Spinal cord (tissue), 10 donors: Measurements from ENCODE around the gene TESMIN. TPM values are rescaled to one million over a fixed set of nuclear protein-coding genes. Genes with fewer than 3 reads are reported as not detected.

Experiments used
- DNase-seq, 6 donors: peaks; one replicate each; pipeline versions ENCODE4 v3.0.0 to v3.0.0-alpha.2; 2013 to 2015; ENCODE audit warnings: low spot score in 6 of 6, low read depth in 4 of 6
- H3K27ac ChIP-seq: one replicate; pipeline ENCODE4 v1.5.1; 2013; ENCODE audit warnings: low read depth, low read length, control low read depth
- H3K27me3 ChIP-seq: one replicate; pipeline ENCODE4 v1.6.1; 2013; ENCODE audit warnings: low read length; ENCODE audit not compliant: control insufficient read depth, insufficient read depth
- H3K36me3 ChIP-seq: one replicate; pipeline ENCODE4 v1.6.1; 2013; ENCODE audit warnings: low read length; ENCODE audit not compliant: control insufficient read depth, insufficient read depth
- H3K4me1 ChIP-seq: one replicate; pipeline ENCODE4 v1.6.1; 2013; ENCODE audit warnings: low read length; ENCODE audit not compliant: control insufficient read depth, insufficient read depth
- H3K4me3 ChIP-seq: one replicate; pipeline ENCODE4 v1.5.1; 2013; ENCODE audit warnings: low read depth, low read length, control low read depth
- H3K9me3 ChIP-seq: one replicate; pipeline ENCODE4 v1.6.1; 2013; ENCODE audit warnings: low read length; ENCODE audit not compliant: control insufficient read depth, insufficient read depth
- WGBS: methylation state at CpG from one replicate; pipeline ENCODE4 v1.1.5; 2013; ENCODE audit warnings: missing lambda C conversion rate; ENCODE audit not compliant: insufficient coverage; 5-methylcytosine and 5-hydroxymethylcytosine counted together
- polyA plus RNA-seq, 2 donors: library from polyadenylated mRNA; unstranded; fragments of 120-200 nt; gene quantifications; one replicate each; pipeline ENCODE4 v1.2.1, GENCODE V29; 2013; ENCODE audit not compliant: insufficient read length in 2 of 2
- total RNA-seq, 2 donors: library from RNA; depleted of rRNA in 1 of 2; stranded (reverse); fragments of 120-200 nt in 1 of 2; fragments of >200 nt in 1 of 2; gene quantifications; one replicate each; pipeline versions ENCODE4 v1.2.3 to v1.2.4, GENCODE V29; 2013 to 2014
- donor health status: healthy.

The TESMIN gene
- total and polyA plus RNA-seq, 4 donors = 1.5 to 8.8 (median 5.5) TPM

GRCh38 chr11:68724293-68724692, 27.0 kb downstream of the TESMIN start:
- H3K27ac ChIP-seq = no peak overlapping the region
- no peak overlapping the region for H3K4me3 ChIP-seq
- H3K36me3 ChIP-seq = no peaks in the 10 kb centered on the region
- no peak for DNase-seq
- H3K27me3 ChIP-seq = no peaks in the 10 kb centered on the region
- no peaks in the 10 kb centered on the region for H3K4me1 ChIP-seq
- no CpG with 5 or more reads among the region's 4 CpGs for WGBS
- H3K9me3 ChIP-seq = peaks cover 2% of the 10 kb centered on the region

DNA sequence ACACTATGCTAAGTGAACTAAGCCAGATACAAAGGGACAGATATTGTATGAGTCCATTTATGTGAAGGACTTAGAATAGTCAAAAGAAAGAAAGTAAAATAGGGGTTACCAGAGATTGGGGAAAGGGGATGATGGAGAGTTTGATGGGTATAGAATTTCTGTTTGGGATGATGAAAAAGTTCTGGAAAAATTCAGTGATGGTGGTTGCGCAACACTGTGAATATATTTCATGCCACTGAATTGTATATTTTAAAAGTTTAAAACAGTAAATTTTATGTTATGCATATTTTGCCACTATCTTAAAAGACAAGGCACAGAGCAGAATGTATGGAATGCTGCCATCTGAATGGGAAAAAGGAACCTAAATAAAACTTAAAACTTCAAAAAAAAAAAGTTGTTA, 29.2 kb downstream of the TESMIN start:
- Histone ChIP-seq H3K4me3 (no peak overlapping the region), H3K27ac (no peak overlapping the region), H3K36me3 (no peaks in the 10 kb centered on the region), H3K27me3 (no peaks in the 10 kb centered on the region), H3K9me3 (peaks cover 2% of the 10 kb centered on the region), H3K4me1 (no peaks in the 10 kb centered on the region)
- no CpG with 5 or more reads among the region's 1 CpG for WGBS
- DNase-seq = no peak

GRCh38 chr11:68721075-68721474, 30.2 kb downstream of the TESMIN start:
- H3K36me3 ChIP-seq = no peaks in the 10 kb centered on the region
- peaks cover 2% of the 10 kb centered on the region for H3K9me3 ChIP-seq
- H3K27me3 ChIP-seq = no peaks in the 10 kb centered on the region
- H3K4me3 ChIP-seq = no peak overlapping the region
- no peak for DNase-seq
- WGBS = no CpG with 5 or more reads among the region's 2 CpGs
- no peak overlapping the region for H3K27ac ChIP-seq
- no peaks in the 10 kb centered on the region for H3K4me1 ChIP-seq

DNA sequence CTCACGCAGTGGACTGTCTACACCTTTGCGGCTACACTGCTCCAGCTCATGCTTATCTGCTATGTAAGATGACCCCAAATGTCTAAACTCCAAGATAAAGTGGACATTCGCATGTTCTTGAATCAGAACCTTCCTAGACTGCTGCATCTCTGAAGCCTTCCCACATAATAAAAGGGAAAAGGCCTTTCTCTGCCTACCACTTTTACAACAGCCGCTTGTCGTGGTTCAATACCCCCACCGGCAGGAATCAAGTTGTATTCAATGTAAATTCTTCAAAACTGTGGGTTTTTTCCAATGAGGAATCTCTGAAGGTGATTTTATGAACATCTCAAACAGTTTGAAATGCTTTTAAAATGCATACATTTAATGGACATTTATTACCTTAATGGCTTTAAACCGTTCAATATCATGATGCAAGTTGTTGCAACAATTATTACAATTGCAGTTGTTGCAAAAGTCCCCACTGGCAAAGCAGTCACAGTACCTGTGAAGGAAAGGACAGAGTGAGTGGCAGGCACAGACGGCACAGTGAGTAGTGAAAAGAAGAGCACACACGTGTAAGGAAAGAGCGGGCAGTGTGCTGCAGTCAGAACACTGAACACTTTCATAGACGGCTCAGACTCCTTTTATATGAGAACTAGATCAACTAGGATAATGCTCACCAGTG, 35.7 kb downstream of the TESMIN start:
- Histone ChIP-seq H3K27ac (no peak overlapping the region), H3K9me3 (peaks cover 2% of the 10 kb centered on the region), H3K36me3 (no peaks in the 10 kb centered on the region), H3K4me1 (peaks cover 7% of the 10 kb centered on the region), H3K4me3 (no peak overlapping the region), H3K27me3 (no peaks in the 10 kb centered on the region)
- no peak for DNase-seq
- WGBS = 78% methylated on average over 5 of the region's 11 CpGs

DNA sequence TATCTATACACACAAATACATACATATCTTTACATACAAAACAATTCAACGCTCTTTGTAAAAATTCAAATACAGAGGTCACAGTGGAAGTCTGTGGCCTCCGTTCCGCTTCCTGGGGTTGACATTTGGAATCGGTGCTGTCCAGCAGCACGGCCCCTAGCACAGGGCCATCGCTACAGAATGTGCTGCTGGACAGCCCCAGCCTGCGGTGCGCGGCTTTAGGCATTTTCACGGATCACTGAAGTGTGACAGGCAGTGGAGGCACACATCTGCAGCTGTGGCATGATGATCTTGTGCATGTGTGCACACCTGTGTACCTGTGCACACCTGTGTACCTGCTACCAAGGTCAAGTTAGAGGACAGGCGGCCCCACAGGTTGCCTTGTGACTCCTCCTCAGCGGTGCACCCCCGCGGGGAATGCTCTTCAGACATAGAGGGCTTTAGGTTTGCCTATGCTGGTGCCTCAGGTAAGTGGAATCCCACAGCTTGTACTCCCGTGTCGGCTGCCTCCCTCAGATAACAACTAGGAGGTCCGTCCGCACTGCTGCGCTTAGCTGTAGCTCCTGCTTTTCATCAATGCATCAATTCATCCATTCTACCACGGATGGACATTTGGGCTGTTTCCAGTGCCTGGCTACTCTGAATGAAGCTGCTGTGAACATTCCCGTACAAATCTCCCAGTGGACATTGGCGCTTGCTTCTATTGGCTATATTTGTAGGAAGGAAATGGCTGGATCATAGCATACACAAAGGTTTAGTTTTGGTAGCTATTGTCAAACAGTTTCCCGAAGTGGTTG, 37.1 kb downstream of the TESMIN start:
- Histone ChIP-seq H3K36me3 (no peaks in the 10 kb centered on the region), H3K27me3 (no peaks in the 10 kb centered on the region), H3K9me3 (no peaks in the 10 kb centered on the region), H3K4me3 (no peak overlapping the region), H3K4me1 (peaks cover 7% of the 10 kb centered on the region), H3K27ac (no peak overlapping the region)
- WGBS = 61% methylated on average over 17 of the region's 23 CpGs
- peak in 5 of 6 donors; percentile 12 to 64 (median 23) for DNase-seq

DNA sequence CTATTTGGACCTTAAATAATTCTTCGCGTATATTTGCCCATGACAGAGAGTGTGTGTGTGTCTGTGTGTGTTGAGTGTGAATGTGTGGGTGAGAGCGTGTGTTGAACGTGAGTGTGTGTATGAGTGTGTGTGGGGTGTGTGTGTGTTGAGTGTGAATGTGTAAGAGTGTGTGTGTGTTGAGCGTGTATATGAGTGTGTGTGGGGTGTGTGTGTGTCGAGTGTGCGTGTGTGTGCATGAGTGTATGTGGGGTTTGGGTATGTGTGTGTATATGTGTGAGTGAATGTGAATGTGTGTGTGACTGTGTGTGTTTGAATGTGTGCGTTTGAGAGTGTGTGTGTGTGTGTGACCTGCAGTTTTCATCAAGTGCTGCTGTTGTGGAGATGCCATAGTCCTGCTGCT, 40.2 kb downstream of the TESMIN start:
- no peak overlapping the region for H3K27ac ChIP-seq
- no peak overlapping the region for H3K4me3 ChIP-seq
- H3K4me1 ChIP-seq = peaks cover 10% of the 10 kb centered on the region
- H3K9me3 ChIP-seq = no peaks in the 10 kb centered on the region
- no peaks in the 10 kb centered on the region for H3K27me3 ChIP-seq
- WGBS = 98% methylated on average over 8 of the region's 8 CpGs
- no peaks in the 10 kb centered on the region for H3K36me3 ChIP-seq
- DNase-seq = no peak

- 39% methylated on average over 9 of the region's 11 CpGs for WGBS
- no peaks in the 10 kb centered on the region for H3K36me3 ChIP-seq
- no peak overlapping the region for H3K27ac ChIP-seq
- no peaks in the 10 kb centered on the region for H3K27me3 ChIP-seq
- peaks cover 10% of the 10 kb centered on the region for H3K4me1 ChIP-seq
- DNase-seq = peak in 2 of 6 donors; percentile 25 to 44
- H3K9me3 ChIP-seq = no peaks in the 10 kb centered on the region
- H3K4me3 ChIP-seq = no peak overlapping the region
Observed at GRCh38 chr11:68710409-68710808, 40.9 kb downstream of the TESMIN start.

GRCh38 chr11:68709062-68709461, 42.3 kb downstream of the TESMIN start:
- no peaks in the 10 kb centered on the region for H3K36me3 ChIP-seq
- no peak overlapping the region for H3K4me3 ChIP-seq
- no peak overlapping the region for H3K27ac ChIP-seq
- peaks cover 6% of the 10 kb centered on the region for H3K4me1 ChIP-seq
- no peaks in the 10 kb centered on the region for H3K27me3 ChIP-seq
- 86% methylated on average over 10 of the region's 12 CpGs for WGBS
- H3K9me3 ChIP-seq = no peaks in the 10 kb centered on the region
- no peak for DNase-seq

DNA sequence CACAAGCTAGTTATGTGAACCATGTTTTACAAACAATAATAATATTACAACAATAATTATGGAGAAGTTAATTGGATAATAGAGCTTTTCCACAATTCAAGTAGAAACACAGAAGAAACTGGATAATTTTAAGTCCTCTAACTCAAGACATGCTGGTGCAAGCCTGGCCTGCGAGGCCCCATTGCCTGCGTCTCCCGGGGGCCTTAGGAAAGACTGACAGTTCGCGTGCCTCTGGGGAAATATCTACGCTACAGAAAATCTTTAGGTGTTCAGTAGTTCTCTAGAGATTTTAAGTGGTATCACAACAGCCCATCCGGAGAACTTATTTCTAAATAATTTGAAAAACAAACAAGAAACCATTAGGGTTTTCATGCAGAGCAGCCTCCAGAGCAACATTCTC, 43.8 kb downstream of the TESMIN start:
- Histone ChIP-seq H3K4me1 (peaks cover 3% of the 10 kb centered on the region), H3K27me3 (no peaks in the 10 kb centered on the region), H3K36me3 (no peaks in the 10 kb centered on the region), H3K9me3 (no peaks in the 10 kb centered on the region), H3K27ac (no peak overlapping the region), H3K4me3 (no peak overlapping the region)
- no peak for DNase-seq
- WGBS = no CpG with 5 or more reads among the region's 7 CpGs

- H3K9me3 ChIP-seq = no peaks in the 10 kb centered on the region
- WGBS = 16% methylated on average over 15 of the region's 16 CpGs
- peaks cover 3% of the 10 kb centered on the region for H3K4me1 ChIP-seq
- H3K27ac ChIP-seq = no peak overlapping the region
- peak in 1 of 6 donors; percentile 31 for DNase-seq
- no peak overlapping the region for H3K4me3 ChIP-seq
- H3K27me3 ChIP-seq = no peaks in the 10 kb centered on the region
- no peaks in the 10 kb centered on the region for H3K36me3 ChIP-seq
Observed at GRCh38 chr11:68704887-68705286, 46.4 kb downstream of the TESMIN start.
